Measurements from ENCODE around the gene RNF157. TPM values are rescaled to one million over a fixed set of nuclear protein-coding genes. Genes with fewer than 3 reads are reported as not detected.

RNF157 gene
- total and polyA plus RNA-seq, 2 of the 13 experiments (the other 11 are each of a cell fraction or from before 2014, with no cell fraction given), result 0.44 to 1.5 TPM

DNA sequence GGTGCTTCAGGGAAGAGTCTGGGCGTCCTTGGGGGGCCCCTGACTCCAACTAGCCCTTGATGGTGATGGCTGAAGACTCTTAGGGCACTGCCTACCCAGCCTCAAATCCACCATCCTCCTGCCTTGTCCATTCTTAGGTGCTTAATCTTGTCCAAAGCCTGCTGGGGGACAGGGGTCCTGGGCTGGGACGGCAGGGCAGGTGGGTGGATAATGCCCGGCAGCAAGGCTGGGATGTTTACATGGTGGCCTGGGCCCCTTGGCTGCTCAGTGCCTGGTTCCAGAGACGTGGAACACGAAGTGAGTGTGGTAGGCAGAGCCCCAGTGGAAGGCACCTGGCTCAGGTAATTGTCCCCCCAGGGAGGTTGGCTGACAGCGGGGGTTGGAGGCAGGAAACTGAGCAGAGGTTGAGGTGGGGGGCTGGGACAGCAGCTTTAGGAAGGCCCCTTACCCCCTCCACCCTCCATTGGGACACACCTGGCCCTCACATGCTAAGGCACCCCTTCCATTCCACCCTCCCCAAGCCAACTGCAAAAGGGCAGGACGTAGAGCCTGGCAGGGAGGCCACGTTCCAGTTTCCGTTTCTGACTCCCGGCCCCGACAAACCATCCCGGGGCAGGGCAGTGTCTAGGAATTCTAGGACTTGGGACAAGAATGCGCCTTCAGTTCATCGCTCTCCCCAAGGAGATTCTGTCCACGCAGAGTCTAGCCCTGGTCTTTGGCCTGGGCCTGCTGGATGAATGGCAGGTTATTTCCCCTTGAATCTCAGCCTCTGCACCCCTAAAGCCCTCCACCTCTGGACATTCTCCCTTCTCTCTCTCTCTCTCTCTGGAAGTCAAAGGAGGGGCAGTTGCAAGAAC is 101.2 kb downstream of the RNF157 start (continued):
- TF ChIP-seq, protein P1, sequence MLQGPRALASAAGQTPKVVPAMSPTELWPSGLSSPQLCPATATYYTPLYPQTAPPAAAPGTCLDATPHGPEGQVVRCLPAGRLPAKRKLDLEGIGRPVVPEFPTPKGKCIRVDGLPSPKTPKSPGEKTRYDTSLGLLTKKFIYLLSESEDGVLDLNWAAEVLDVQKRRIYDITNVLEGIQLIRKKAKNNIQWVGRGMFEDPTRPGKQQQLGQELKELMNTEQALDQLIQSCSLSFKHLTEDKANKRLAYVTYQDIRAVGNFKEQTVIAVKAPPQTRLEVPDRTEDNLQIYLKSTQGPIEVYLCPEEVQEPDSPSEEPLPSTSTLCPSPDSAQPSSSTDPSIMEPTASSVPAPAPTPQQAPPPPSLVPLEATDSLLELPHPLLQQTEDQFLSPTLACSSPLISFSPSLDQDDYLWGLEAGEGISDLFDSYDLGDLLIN (CRISPR knock-in tag; IDR thresholded peaks at IDR 0.05; ENCODE audit: borderline replicate concordance), result peak; percentile 35; the same call in 1 of the 2 replicates
- TF ChIP-seq PHF20 (CRISPR knock-in tag; IDR thresholded peaks at IDR 0.05) (no peak), TAF15 (IDR thresholded peaks at IDR 0.05; ENCODE audit: low read depth, low read length, poor library complexity, severe bottlenecking) (no peak), SP1 (IDR thresholded peaks at IDR 0.05) (no peak), SP1 (CRISPR knock-in tag; IDR thresholded peaks at IDR 0.05) (no peak), RBFOX2 (IDR thresholded peaks at IDR 0.05; ENCODE audit: low read depth, low read length) (no peak), ZSCAN25 (CRISPR knock-in tag; IDR thresholded peaks at IDR 0.05) (no peak), DPF2 (CRISPR knock-in tag; IDR thresholded peaks at IDR 0.05; ENCODE audit: borderline replicate concordance, low read depth) (no peak), SIX1 (CRISPR knock-in tag; IDR thresholded peaks at IDR 0.05; ENCODE audit: borderline replicate concordance) (no peak), TCF12 (IDR thresholded peaks at IDR 0.05) (no peak), TCF12 (CRISPR knock-in tag; IDR thresholded peaks at IDR 0.05) (no peak), NCOA1 (CRISPR knock-in tag; IDR thresholded peaks at IDR 0.05) (0 out of 2 replicates have a peak, but pooled peaks have one; percentile 5), ZNF484 (CRISPR knock-in tag; IDR thresholded peaks at IDR 0.05; ENCODE audit: borderline replicate concordance, low read depth) (no peak), ZNF747 (CRISPR knock-in tag; IDR thresholded peaks at IDR 0.05; ENCODE audit: borderline replicate concordance) (peak; percentile 32; the same call in 1 of the 2 replicates), CCDC6 (CRISPR knock-in tag; IDR thresholded peaks at IDR 0.05) (no peak)
- TF ChIP-seq, protein P2, sequence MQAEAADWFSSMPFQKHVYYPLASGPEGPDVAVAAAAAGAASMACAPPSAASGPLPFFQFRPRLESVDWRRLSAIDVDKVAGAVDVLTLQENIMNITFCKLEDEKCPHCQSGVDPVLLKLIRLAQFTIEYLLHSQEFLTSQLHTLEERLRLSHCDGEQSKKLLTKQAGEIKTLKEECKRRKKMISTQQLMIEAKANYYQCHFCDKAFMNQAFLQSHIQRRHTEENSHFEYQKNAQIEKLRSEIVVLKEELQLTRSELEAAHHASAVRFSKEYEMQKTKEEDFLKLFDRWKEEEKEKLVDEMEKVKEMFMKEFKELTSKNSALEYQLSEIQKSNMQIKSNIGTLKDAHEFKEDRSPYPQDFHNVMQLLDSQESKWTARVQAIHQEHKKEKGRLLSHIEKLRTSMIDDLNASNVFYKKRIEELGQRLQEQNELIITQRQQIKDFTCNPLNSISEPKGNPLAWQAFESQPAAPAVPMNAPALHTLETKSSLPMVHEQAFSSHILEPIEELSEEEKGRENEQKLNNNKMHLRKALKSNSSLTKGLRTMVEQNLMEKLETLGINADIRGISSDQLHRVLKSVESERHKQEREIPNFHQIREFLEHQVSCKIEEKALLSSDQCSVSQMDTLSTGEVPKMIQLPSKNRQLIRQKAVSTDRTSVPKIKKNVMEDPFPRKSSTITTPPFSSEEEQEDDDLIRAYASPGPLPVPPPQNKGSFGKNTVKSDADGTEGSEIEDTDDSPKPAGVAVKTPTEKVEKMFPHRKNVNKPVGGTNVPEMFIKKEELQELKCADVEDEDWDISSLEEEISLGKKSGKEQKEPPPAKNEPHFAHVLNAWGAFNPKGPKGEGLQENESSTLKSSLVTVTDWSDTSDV (CRISPR knock-in tag; IDR thresholded peaks at IDR 0.05), result no peak
- TF ChIP-seq, protein P3, sequence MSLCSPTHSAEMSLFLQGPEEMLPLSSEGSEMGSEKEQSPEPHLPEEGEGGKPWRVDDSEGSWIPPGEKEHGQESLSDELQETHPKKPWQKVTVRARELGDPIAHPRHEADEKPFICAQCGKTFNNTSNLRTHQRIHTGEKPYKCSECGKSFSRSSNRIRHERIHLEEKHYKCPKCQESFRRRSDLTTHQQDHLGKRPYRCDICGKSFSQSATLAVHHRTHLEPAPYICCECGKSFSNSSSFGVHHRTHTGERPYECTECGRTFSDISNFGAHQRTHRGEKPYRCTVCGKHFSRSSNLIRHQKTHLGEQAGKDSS (CRISPR knock-in tag; IDR thresholded peaks at IDR 0.05; ENCODE audit: borderline replicate concordance, low read depth), result 0 out of 2 replicates have a peak, but pooled peaks have one; percentile 4
- TF ChIP-seq, protein P4, sequence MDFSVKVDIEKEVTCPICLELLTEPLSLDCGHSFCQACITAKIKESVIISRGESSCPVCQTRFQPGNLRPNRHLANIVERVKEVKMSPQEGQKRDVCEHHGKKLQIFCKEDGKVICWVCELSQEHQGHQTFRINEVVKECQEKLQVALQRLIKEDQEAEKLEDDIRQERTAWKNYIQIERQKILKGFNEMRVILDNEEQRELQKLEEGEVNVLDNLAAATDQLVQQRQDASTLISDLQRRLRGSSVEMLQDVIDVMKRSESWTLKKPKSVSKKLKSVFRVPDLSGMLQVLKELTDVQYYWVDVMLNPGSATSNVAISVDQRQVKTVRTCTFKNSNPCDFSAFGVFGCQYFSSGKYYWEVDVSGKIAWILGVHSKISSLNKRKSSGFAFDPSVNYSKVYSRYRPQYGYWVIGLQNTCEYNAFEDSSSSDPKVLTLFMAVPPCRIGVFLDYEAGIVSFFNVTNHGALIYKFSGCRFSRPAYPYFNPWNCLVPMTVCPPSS (IDR thresholded peaks at IDR 0.05), result no peak
- TF ChIP-seq, protein P5, sequence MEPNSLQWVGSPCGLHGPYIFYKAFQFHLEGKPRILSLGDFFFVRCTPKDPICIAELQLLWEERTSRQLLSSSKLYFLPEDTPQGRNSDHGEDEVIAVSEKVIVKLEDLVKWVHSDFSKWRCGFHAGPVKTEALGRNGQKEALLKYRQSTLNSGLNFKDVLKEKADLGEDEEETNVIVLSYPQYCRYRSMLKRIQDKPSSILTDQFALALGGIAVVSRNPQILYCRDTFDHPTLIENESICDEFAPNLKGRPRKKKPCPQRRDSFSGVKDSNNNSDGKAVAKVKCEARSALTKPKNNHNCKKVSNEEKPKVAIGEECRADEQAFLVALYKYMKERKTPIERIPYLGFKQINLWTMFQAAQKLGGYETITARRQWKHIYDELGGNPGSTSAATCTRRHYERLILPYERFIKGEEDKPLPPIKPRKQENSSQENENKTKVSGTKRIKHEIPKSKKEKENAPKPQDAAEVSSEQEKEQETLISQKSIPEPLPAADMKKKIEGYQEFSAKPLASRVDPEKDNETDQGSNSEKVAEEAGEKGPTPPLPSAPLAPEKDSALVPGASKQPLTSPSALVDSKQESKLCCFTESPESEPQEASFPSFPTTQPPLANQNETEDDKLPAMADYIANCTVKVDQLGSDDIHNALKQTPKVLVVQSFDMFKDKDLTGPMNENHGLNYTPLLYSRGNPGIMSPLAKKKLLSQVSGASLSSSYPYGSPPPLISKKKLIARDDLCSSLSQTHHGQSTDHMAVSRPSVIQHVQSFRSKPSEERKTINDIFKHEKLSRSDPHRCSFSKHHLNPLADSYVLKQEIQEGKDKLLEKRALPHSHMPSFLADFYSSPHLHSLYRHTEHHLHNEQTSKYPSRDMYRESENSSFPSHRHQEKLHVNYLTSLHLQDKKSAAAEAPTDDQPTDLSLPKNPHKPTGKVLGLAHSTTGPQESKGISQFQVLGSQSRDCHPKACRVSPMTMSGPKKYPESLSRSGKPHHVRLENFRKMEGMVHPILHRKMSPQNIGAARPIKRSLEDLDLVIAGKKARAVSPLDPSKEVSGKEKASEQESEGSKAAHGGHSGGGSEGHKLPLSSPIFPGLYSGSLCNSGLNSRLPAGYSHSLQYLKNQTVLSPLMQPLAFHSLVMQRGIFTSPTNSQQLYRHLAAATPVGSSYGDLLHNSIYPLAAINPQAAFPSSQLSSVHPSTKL (CRISPR knock-in tag; IDR thresholded peaks at IDR 0.05), result no peak
